Measurements from ENCODE around the gene CADPS2.
"Not testable (repeated sequence)": the region's sequence is repeated elsewhere in the genome, so short reads cannot be mapped to it uniquely, and the experiment has no call there.

The CADPS2 gene

GRCh38 chr7:122702872-122703510 lies 183.3 kb downstream of the CADPS2 start, which contains the start of gene RNF148:
Gene RNF148, minus strand, starts transcription at chr7:122702922. Its CDS starts 172 bp downstream, at chr7:122702750.
- DNase-seq = no peak

GRCh38 chr7:122699017-122699416 lies 187.2 kb downstream of the CADPS2 start, which contains the start of gene RNF133:
Gene RNF133, minus strand, starts transcription at chr7:122699117. Its CDS starts 199 bp downstream, at chr7:122698918.
- DNase-seq = no peak

DNA sequence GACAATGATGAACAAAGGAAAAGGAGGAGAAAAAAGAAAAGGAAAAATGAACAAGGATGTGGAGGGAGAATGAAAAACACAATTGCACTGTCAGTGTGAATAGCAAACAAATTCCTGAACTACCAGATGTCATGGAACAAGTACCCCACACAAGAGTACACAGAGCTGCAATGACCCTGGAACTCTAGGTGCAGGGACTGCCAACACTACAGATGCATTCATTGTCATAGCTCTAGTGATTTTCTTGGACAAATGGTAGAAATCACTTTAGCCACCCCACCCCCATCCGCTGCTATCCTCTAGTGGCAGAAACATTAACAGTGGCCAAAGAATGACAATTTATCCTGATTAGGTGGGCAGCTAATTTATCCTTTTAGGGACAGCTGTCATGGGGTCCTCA lies 190.4 kb downstream of the CADPS2 start:
- DNase-seq = no peak

- no peak for DNase-seq
Observed at GRCh38 chr7:122694697-122695096, 191.6 kb downstream of the CADPS2 start.

GRCh38 chr7:122692769-122693309 lies 193.4 kb downstream of the CADPS2 start:
- no peak for DNase-seq

DNA sequence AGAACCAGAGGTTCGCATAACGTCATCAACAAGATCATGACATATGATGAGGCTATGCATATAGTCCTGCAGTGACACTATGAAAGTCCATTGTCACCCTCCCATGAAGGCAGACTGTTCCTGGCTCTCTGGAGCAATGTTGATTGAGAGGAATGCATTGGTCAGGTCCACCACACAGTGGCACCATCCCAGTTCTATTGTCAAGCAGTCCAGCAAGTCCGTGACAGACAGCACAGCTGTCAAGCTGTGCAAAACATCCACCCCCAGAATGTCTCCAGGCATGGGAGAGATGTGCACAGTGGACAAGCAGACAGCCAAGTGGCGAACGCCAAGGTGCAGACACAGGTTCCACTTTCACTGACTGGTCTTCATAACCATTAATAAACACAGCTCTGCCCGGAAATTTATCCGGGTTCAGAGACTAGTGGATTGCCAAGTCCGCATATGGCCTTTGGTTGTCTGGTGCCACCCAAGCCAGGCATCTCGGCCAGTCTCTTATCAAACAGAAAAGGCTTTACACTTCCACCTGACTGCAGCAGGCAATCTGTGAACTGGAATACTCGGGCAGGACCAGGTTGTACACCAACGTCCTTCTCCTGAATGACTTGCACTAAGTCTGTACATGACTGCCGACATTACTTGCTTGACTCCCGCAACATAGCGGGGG lies 194.6 kb downstream of the CADPS2 start:
- DNase-seq = no peak

DNA sequence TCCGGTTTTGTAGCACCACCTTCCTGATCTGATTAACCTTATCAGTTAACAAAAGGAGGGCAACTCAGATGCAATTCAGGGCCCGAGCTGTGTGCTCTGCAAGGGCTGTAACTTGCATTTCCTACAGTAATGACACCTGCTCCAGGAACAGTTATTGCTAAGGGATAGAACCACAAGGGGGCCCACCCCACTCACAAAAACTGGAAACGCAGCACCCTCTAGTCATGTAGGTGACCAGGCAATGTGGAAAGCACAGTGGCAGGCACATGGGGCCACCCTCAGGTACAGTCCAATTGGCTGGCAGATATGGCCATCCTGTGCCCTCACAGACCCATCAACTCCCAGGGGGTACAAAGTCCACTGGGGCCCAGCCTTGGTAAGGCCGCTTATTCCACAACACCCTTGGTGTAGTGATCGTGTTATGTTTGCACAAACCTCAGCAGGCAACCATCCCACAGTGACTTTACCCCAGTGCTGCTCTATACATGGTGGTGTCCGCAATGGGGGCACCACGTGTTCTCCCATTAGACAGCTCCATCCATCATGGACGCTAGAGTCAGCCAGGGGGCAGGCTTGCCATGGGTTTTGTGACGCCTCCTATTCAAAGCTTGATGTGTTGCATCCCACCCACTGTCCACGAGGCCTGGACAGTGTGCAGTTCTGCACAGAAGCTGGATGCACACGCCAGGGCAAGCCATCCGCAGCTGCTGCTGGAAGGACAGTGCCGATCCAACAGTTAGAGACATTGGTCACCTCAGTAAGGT lies 196.7 kb downstream of the CADPS2 start:
- no peak for DNase-seq

- DNase-seq = no peak
Observed at GRCh38 chr7:122688400-122688998, 197.8 kb downstream of the CADPS2 start.

DNA sequence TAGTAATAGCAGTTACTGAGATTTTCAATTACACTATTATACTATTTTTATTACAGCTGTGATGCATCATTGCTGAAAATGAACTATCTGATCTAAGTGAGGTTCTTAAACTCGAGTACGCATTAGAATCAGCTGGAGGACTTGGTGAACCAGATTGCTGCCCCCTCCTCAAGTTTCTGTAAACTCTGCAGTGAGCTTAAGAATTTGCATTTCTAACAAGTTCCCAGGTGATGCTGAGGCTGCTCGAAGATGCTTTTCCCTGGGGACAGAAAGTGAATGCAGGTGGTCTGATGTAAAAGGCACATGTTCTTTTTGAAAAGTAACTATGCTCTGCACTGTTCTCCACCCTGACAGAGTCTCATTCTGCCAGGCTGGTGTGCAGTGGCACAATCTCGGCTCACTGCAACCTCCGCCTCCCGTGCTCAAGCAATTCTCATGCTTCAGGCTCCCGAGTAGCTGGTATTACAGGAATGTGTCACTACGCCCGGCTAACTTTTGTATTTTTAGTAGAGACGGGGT lies 199.8 kb downstream of the CADPS2 start:
- DNase-seq = no peak

DNA sequence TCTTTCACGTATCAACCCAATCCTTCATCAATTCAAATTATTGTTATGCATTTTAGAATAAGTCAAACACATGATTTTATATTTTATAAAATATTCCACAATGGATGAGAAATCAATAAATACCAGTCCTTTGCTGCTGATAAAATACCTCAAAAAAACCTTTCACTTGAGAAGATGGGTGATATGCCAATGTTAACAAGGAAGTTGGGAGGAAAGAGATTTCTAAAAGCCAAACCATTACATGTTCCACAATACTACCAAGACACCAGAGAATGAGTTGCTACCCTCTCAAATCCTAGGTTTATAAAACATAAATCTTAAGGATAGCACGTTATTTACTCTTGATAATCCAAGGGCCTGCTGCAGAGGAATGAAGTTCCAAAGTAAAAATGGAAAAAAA lies 201.8 kb downstream of the CADPS2 start:
- DNase-seq = no peak

GRCh38 chr7:122682815-122683550 lies 203.3 kb downstream of the CADPS2 start:
- no peak for DNase-seq

DNA sequence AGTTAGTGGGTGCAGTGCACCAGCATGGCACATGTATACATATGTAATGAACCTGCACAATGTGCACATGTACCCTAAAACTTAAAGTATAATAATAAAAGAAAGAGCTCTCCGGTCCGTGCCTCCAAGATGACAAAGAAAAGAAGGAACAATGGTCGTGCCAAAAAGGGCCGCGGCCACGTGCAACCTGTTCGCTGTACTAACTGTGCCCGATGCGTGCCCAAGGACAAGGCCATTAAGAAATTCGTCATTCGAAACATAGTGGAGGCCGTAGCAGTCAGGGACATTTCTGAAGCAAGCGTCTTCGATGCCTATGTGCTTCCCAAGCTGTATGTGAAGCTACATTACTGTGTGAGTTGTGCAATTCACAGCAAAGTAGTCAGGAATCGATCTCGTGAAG lies 205.1 kb downstream of the CADPS2 start:
- DNase-seq = not testable (repeated sequence)

DNA sequence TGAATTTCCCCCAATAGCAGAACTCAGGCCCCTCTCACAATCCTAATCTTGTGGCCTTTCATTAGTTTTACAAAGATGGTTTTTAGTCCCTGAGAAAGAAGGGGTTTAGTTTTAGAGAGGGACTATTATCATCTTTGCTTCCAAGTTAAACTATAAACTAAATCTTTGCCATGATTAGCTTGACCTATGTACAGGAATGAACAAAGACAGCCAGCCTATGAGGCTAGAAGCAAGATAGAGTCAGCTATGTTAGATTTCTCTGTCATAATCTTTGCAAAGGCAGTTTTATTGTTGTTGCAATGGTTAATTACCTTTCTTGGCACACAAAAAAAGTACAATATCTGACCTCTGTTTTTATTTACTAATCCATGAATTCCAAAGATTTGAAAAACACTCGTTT lies 206.4 kb downstream of the CADPS2 start:
- DNase-seq = no peak

DNA sequence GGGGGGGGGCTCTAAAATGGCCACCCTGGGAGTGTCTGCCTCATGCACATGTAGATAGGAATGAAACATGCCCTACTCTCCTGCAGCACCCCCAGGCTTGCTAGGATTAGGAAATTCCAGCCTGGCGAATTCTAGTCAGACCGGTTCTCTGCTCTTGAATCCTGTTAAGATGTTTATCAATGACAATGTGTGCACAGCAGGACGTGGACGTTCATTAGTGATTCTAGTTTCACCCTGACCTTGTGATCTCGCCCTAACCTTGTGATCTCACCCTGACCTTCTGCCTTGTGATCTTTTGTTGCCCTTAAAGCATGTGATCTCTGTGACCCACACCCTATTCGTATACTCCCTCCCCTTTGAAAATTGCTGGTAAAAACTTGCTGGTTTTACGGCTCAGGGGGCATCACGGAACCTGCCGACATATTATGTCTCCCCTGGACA lies 207.0 kb downstream of the CADPS2 start:
- DNase-seq = not testable (repeated sequence)

DNA sequence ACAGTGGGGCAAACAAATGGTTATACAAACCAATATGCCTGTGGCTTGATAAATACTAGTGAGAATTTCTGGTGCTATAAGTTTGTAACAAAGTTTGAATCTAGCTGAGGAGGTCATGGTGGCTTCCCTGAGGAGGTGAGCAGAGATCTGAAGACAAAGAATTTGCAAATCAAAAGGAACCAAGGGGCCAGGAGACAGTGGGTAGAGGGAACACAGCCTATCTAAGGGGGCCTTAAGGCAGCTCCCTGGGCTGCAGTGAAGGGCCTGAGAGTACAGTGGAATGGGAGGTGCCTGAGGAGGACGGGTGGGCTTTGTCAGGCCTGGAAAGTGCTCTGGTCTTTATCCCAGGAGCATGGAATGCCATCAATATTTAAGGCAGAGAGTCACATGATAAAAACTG lies 209.1 kb downstream of the CADPS2 start:
- no peak for DNase-seq

DNA sequence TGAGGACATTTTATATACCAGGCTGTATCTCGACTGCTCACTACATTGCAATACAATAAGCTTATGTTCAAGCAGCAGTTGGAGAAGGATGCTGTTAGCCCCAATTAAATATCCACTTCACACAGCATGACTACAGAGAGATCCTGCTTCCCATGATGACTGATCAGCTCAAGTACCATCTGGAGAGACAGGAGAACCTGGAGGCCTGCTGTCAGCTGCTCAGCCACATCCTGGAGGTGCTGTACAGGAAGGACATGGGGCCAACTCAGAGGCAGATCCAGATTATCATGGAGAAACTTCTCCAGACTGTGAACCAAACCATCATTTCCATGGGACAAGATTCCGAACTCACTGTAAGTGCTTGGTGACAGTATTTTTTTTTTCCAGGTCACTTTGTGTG lies 209.8 kb downstream of the CADPS2 start:
- DNase-seq = no peak

DNA sequence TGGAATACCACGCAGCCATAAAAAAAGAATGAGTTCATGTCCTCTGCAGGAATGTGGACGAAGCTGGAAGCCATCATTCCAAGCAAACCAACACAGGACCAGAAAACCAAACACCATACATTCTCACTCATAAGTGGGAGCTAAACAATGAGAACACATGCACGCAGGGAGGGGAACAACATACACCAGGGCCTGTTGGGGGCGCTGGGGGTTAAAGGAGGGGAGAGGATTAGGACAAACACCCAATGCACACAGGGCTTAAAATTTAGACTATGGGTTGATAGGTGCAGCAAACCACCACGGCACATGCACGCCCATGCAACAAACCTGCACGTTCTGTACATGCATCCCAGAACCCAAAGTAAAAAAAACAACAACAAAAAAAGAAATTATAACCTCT lies 210.6 kb downstream of the CADPS2 start:
- DNase-seq = no peak

DNA sequence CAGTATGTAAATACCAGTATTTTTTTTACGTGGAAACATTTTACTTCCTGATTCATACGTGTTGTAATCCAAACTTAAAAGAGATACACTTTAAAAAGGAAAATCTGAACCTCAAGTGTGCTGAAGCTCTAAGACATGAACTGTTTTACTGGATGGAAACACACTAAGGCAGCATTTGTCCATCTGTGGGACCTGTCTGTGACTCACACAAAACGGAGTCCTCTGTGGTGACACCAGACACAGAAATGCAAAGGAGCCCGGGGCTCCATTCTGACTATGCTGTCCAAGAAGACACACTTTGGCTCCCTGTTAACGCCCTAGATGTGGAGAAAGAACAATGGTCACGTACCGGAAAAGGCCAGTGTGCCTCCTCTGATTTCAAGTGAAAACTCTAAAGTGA lies 211.2 kb downstream of the CADPS2 start:
- DNase-seq = no peak

DNA sequence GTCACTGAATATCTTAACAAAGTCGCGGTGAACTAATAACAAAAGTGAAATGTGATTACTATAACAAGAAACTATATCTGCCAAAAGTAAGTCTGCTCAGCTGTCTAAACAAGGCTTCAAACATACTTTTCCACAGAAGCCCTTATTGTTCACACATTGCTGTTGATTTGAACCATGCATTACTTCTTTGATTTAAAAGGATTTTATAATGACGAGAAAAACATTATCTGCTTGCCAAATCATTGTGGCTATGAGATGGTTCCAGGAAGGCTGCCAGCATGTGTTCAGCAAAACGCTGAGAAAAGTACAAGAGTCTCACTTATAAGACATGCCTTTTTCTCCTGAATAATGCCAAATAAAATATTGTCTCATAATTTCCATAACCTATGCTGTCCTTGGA lies 211.8 kb downstream of the CADPS2 start:
- no peak for DNase-seq

DNA sequence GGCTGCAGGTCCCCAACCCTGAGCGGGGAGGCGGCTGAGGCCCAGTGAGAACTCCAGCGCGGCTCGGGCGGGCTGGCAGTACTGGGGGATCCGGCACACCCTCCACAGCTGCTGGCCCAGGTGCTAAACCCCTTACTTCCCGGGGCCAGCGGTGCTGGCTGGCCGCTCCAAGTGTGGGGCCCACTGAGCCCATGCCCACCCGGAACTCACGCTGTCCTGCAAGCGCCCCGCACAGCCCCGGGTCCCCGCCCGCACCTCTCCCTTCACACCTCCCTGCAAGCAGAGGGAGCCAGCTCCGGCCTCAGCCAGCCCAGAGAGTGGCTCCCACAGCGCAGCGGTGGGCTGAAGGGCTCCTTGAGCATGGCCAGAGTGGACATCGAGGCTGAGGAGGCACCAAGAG lies 212.3 kb downstream of the CADPS2 start:
- no peak for DNase-seq

GRCh38 chr7:122672536-122672935 lies 213.7 kb downstream of the CADPS2 start:
- DNase-seq = no peak

DNA sequence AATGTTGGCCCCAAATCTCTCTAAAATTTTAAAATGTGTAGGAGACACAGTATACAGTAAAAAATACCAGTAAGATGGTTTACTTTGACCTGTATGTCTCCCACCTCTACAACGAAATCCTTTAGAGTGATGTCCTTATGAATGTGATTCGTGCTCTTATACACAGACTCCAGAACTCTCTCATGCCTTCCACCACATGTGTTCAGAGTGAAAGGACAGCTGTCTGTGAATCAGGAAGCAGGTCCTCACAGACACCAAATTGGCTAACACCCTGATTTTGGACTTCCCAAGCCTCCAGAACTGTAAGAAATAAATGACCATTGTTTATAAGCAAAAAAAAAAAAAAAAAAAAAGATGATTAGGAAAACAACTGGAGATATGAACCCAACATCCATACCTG lies 222.5 kb downstream of the CADPS2 start:
- no peak for DNase-seq
